ENCODE measurements around the gene PFN3. TPM values are rescaled to one million over a fixed set of nuclear protein-coding genes. Genes with fewer than 3 reads are reported as not detected.

The PFN3 gene
- total RNA-seq, 2 experiments from 2014 or later: not detected

DNA sequence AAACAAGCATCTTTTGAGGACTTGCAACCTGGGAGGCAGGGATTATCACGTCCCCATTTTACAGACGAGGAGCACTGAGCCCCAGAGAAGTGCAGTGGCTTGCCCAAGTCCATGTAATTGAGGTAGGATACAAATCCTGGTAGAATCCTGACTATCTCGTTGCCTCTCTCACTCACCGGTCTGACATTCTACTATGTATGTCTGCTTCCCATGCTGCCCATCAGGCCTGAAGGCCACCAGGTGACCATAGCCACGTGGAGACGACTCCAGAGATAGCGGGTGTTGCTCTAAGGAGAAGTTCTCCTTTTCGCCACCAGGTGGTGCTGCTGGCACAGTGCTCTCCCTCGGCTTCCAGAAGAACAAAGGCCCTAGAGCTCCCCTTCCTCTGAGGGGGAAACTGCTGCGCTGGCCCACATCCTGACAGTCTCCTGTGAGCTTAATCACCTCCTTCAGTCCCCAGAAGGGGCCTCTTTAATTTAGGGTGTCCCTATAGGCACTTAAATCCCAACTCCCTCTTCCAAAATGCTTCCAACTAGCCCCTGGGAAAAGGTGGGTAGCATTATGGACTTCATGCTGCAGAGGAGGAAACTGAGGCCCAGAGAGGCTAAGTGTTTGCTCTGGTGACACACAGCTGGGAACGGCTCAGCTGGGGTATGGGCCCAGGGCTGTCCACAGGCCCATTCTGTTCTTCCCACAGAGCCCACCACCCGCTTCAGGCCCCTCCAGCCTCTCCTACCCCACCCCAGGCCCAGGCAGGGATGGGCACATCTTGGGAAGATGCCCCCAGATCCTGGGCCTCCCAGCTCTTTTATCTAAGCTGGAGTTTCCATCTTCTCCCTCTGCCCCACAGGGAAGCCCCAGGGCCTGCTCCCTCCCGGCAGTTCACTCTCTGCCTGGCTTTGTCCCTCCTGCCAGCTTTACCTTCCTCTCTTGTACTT lies 9.8 kb downstream of the PFN3 start:
- Mint-ChIP-seq H3K36me3 (ENCODE audit: low read depth) (no peaks in the 10 kb centered on the region), H3K27me3 (ENCODE audit: low read depth) (peaks cover 3% of the 10 kb centered on the region), H3K27ac (peak overlapping the region; percentile 93), H3K9me3 (ENCODE audit: insufficient read depth) (no peaks in the 10 kb centered on the region), H3K4me1 (ENCODE audit: low read depth) (peaks cover 59% of the 10 kb centered on the region), H3K4me3 (peak overlapping the region; percentile 19)
- CTCF ChIA-PET: interaction anchor here (0.6 to 8.3 kb wide), 46 partner anchors 8 to 276 kb away, joined by 3 to 270 read pairs (median 11); partner anchors contain the start of genes F12, GRK6, LMAN2 and PDLIM7
- ATAC-seq (peak; percentile 84), DNase-seq (peak; percentile 94)
- POLR2A ChIA-PET: interaction anchor here (0.9 to 2.9 kb wide), 11 partner anchors 12 to 277 kb away, joined by 3 to 25 read pairs (median 5); partner anchors contain the start of genes GRK6, PFN3 and PRR7

DNA sequence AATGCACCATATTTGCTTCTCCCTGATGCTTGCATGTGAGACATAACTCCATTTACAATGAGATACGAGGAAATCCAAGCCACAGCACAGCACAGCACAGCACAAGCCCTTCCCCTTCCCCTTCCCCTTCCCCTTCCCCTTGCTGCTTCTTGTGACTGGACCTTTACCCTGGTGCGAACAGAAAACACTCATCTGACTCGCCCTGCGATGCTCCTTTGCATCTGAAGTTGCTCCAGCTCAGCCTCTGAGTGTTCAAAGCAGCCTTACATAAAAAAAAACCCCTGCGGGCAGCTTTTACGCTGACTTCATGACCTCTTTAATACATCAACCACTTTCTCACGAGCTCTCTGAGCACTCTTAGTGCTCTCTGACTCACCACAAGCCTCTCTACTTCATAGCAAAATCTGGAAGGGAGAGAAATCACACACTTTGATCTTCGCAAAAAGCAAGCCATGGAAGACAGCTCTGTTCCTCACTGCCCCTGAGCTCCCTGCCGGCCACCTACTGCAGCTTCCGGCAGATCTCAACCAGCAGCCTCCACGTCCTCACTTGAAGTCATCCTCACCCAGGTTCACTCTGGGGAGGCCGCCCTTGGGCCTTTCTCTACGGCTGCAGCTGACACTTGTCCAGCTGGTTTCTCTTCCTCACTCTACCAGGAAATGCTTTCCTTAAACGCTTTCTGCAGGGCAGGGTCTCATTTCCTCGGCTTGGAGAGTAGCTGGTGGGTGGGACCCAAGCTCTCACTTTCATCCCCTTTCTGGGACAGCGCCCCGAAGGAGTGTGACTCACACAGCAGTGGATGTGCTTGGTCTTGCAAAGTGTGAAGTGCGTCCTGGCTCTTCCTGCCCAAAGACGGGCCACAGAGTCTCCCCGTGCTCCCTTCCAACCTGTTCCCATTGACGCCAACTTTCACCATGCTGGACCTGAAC lies 11.0 kb downstream of the PFN3 start:
- peaks cover 69% of the 10 kb centered on the region for H3K4me1 Mint-ChIP-seq (ENCODE audit: low read depth)

GRCh38 chr5:177388521-177389052 lies 11.9 kb downstream of the PFN3 start:
- peak overlapping the region; percentile 93 for H3K27ac Mint-ChIP-seq
- peaks cover 3% of the 10 kb centered on the region for H3K27me3 Mint-ChIP-seq (ENCODE audit: low read depth)
- CTCF ChIA-PET: interaction anchor here (1.2 to 8.3 kb wide), 16 partner anchors 10 to 274 kb away, joined by 13 to 270 read pairs (median 38); partner anchors contain the start of genes GRK6, PDLIM7, PFN3 and PRR7
- H3K4me1 Mint-ChIP-seq (ENCODE audit: low read depth): peaks cover 74% of the 10 kb centered on the region
- no peak for DNase-seq
- peak overlapping the region; percentile 9 for H3K4me3 Mint-ChIP-seq
- no peak for ATAC-seq
- POLR2A ChIA-PET: interaction anchor here (1.2 to 2.9 kb wide), 5 partner anchors 14 to 76 kb away, joined by 3 to 25 read pairs (median 7); partner anchors contain the start of genes PFN3 and PRR7
- H3K36me3 Mint-ChIP-seq (ENCODE audit: low read depth): no peaks in the 10 kb centered on the region
- H3K9me3 Mint-ChIP-seq (ENCODE audit: insufficient read depth): no peaks in the 10 kb centered on the region

More for the DNA sequence above, 11.0 kb downstream of the PFN3 start:
- ChIA-PET CTCF (interaction anchor here (0.8 to 8.3 kb wide), 32 partner anchors 9 to 317 kb away, joined by 3 to 270 read pairs (median 20); partner anchors contain the start of genes F12, GRK6, LMAN2 and PDLIM7), POLR2A (interaction anchor here (0.6 to 2.9 kb wide), 11 partner anchors 13 to 77 kb away, joined by 3 to 25 read pairs (median 5); partner anchors contain the start of genes GRK6, LMAN2, PFN3 and PRR7)
- peak overlapping the region; percentile 93 for H3K27ac Mint-ChIP-seq
- ATAC-seq: peak; percentile 59
- no peaks in the 10 kb centered on the region for H3K36me3 Mint-ChIP-seq (ENCODE audit: low read depth)
- H3K4me3 Mint-ChIP-seq: peak overlapping the region; percentile 43
- peaks cover 3% of the 10 kb centered on the region for H3K27me3 Mint-ChIP-seq (ENCODE audit: low read depth)
- H3K9me3 Mint-ChIP-seq (ENCODE audit: insufficient read depth): no peaks in the 10 kb centered on the region
- peak; percentile 52 for DNase-seq

GRCh38 chr5:177387405-177387804 lies 13.1 kb downstream of the PFN3 start:
- Mint-ChIP-seq H3K9me3 (ENCODE audit: insufficient read depth) (no peaks in the 10 kb centered on the region), H3K4me1 (ENCODE audit: low read depth) (peaks cover 71% of the 10 kb centered on the region), H3K27me3 (ENCODE audit: low read depth) (peaks cover 3% of the 10 kb centered on the region), H3K27ac (no peak overlapping the region), H3K36me3 (ENCODE audit: low read depth) (no peaks in the 10 kb centered on the region), H3K4me3 (no peak overlapping the region)
- ATAC-seq (no peak), DNase-seq (no peak)
- ChIA-PET CTCF (interaction anchor here (1.0 to 6.7 kb wide), 3 partner anchors 15 to 114 kb away, joined by 3 to 122 read pairs (median 3); no protein-coding TSS in a partner anchor), POLR2A (no interaction called here)

DNA sequence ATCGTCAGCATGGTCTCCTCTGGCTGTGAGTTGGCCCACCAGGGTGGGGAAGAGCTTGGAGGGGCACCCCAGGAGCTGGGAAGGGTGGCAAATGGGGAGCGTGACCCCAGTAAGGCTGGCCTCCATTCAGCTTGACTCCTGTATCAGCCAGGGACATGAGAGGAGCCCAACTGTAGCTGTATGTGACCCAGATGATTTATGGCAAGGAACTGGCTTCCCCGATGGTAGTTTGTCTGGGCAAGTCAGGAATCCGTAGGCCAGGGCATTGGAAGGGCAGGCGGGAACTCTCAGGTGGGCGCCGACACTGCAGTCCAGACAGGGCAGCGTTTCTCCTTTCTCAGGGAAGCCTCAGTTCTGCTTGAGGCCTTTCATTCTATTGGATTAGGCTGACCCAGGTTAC lies 13.9 kb downstream of the PFN3 start:
- ATAC-seq: no peak
- H3K4me3 Mint-ChIP-seq: peak overlapping the region; percentile 28
- ChIA-PET POLR2A (interaction anchor here (0.5 to 1.2 kb wide), 2 partner anchors 58 to 63 kb away, joined by 3 to 4 read pairs; no protein-coding TSS in a partner anchor), CTCF (interaction anchor here (1.0 to 2.0 kb wide), 4 partner anchors 17 to 115 kb away, joined by 3 to 7 read pairs (median 4); no protein-coding TSS in a partner anchor)
- H3K4me1 Mint-ChIP-seq (ENCODE audit: low read depth): peaks cover 73% of the 10 kb centered on the region
- no peaks in the 10 kb centered on the region for H3K36me3 Mint-ChIP-seq (ENCODE audit: low read depth)
- peaks cover 3% of the 10 kb centered on the region for H3K27me3 Mint-ChIP-seq (ENCODE audit: low read depth)
- H3K9me3 Mint-ChIP-seq (ENCODE audit: insufficient read depth): no peaks in the 10 kb centered on the region
- H3K27ac Mint-ChIP-seq: no peak overlapping the region
- no peak for DNase-seq

GRCh38 chr5:177385720-177386119 lies 14.7 kb downstream of the PFN3 start:
- peak overlapping the region; percentile 52 for H3K27ac Mint-ChIP-seq
- ChIA-PET CTCF (interaction anchor here (1.0 to 5.7 kb wide), 5 partner anchors 14 to 72 kb away, joined by 3 to 28 read pairs (median 6); no protein-coding TSS in a partner anchor), POLR2A (interaction anchor here (1.2 kb wide), 1 partner anchor 59 kb away, joined by 3 read pairs; no protein-coding TSS in a partner anchor)
- peaks cover 73% of the 10 kb centered on the region for H3K4me1 Mint-ChIP-seq (ENCODE audit: low read depth)
- peak overlapping the region; percentile 28 for H3K4me3 Mint-ChIP-seq
- no peak for ATAC-seq
- no peaks in the 10 kb centered on the region for H3K36me3 Mint-ChIP-seq (ENCODE audit: low read depth)
- DNase-seq: no peak
- peaks cover 3% of the 10 kb centered on the region for H3K27me3 Mint-ChIP-seq (ENCODE audit: low read depth)
- no peaks in the 10 kb centered on the region for H3K9me3 Mint-ChIP-seq (ENCODE audit: insufficient read depth)

DNA sequence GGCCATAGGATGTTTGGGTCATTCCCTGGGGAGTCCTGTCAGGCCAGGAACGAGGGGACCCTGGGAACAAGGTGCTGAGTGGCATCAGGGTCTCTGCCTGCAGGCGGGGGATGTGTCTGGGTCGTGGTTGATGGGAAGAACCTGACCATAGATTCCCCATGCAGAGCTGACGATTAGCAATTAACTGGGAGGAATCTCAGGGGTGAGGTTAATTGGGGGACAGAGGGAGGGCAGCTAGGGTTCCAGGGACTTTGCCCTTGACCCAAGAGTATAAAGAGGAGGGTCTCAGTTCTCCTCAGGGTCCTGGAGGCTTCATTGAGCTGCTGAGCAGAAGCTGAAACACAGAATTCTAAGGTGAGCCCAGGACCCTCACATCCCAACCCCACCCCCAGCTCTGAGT lies 16.3 kb downstream of the PFN3 start, which contains the start of gene SLC34A1:
Gene SLC34A1, plus strand, starts transcription at position 301 of the 400 bp plus-strand sequence. CDS start 1,308 bp downstream, outside the sequence.
- H3K9me3 Mint-ChIP-seq (ENCODE audit: insufficient read depth): no peaks in the 10 kb centered on the region
- DNase-seq: no peak
- ChIA-PET POLR2A (no interaction called here), CTCF (interaction anchor here (0.9 to 5.7 kb wide), 7 partner anchors 12 to 73 kb away, joined by 3 to 28 read pairs (median 6); no protein-coding TSS in a partner anchor)
- peaks cover 65% of the 10 kb centered on the region for H3K4me1 Mint-ChIP-seq (ENCODE audit: low read depth)
- ATAC-seq: no peak
- H3K36me3 Mint-ChIP-seq (ENCODE audit: low read depth): no peaks in the 10 kb centered on the region
- no peak within 1 kb of the TSS for H3K4me3 Mint-ChIP-seq
- H3K27ac Mint-ChIP-seq: peak within 1 kb of the TSS; percentile 21
- peaks cover 3% of the 10 kb centered on the region for H3K27me3 Mint-ChIP-seq (ENCODE audit: low read depth)

- H3K27me3 Mint-ChIP-seq (ENCODE audit: low read depth): peaks cover 3% of the 10 kb centered on the region
- H3K27ac Mint-ChIP-seq: no peak overlapping the region
- H3K9me3 Mint-ChIP-seq (ENCODE audit: insufficient read depth): no peaks in the 10 kb centered on the region
- no peak overlapping the region for H3K4me3 Mint-ChIP-seq
- CTCF ChIA-PET: interaction anchor here (0.9 to 5.7 kb wide), 15 partner anchors 7 to 271 kb away, joined by 3 to 28 read pairs (median 5); partner anchors contain the start of gene LMAN2
- POLR2A ChIA-PET: interaction anchor here (1.3 kb wide), 1 partner anchor 10 kb away, joined by 3 read pairs; no protein-coding TSS in a partner anchor
- ATAC-seq (no peak), DNase-seq (no peak)
- H3K36me3 Mint-ChIP-seq (ENCODE audit: low read depth): no peaks in the 10 kb centered on the region
- peaks cover 57% of the 10 kb centered on the region for H3K4me1 Mint-ChIP-seq (ENCODE audit: low read depth)
Measured at GRCh38 chr5:177383181-177383580, 17.3 kb downstream of the PFN3 start.

- Mint-ChIP-seq H3K27ac (peak overlapping the region; percentile 41), H3K9me3 (ENCODE audit: insufficient read depth) (no peaks in the 10 kb centered on the region), H3K27me3 (ENCODE audit: low read depth) (peaks cover 3% of the 10 kb centered on the region), H3K36me3 (ENCODE audit: low read depth) (no peaks in the 10 kb centered on the region), H3K4me3 (no peak overlapping the region), H3K4me1 (ENCODE audit: low read depth) (peaks cover 56% of the 10 kb centered on the region)
- ChIA-PET CTCF (interaction anchor here (0.6 to 5.7 kb wide), 15 partner anchors 8 to 271 kb away, joined by 3 to 28 read pairs (median 5); partner anchors contain the start of gene LMAN2), POLR2A (interaction anchor here (1.3 kb wide), 1 partner anchor 9 kb away, joined by 3 read pairs; no protein-coding TSS in a partner anchor)
- peak; percentile 44 for DNase-seq
- ATAC-seq: peak; percentile 33
Measured at GRCh38 chr5:177382423-177383029, 17.9 kb downstream of the PFN3 start.

GRCh38 chr5:177380805-177381126 lies 19.7 kb downstream of the PFN3 start:
- Mint-ChIP-seq H3K4me1 (ENCODE audit: low read depth) (peaks cover 45% of the 10 kb centered on the region), H3K27ac (no peak overlapping the region), H3K4me3 (no peak overlapping the region), H3K9me3 (ENCODE audit: insufficient read depth) (no peaks in the 10 kb centered on the region), H3K36me3 (ENCODE audit: low read depth) (no peaks in the 10 kb centered on the region), H3K27me3 (ENCODE audit: low read depth) (peaks cover 3% of the 10 kb centered on the region)
- ChIA-PET CTCF (interaction anchor here (1.1 to 5.7 kb wide), 2 partner anchors 9 to 12 kb away, joined by 3 to 28 read pairs; no protein-coding TSS in a partner anchor), POLR2A (no interaction called here)
- ATAC-seq (no peak), DNase-seq (no peak)

Measured in activated CD8-positive, alpha-beta T cell treated with anti-CD3 and anti-CD28 coated beads, Interleukin-2, amount 10 ng/mL, durations not matched to agents 7 days and 5 days (primary cell).